Kidney (tissue), 14 donors: ENCODE measurements around the gene PF4V1. TPM values are rescaled to one million over a fixed set of nuclear protein-coding genes. Genes with fewer than 3 reads are reported as not detected.

Experiments used
- DNase-seq, 5 donors: peaks; one replicate each; pipeline ENCODE4 v3.0.0-alpha.2; 2013 to 2020
- FAIRE-seq: peaks from 2 replicates; lab custom pipeline; 2012; peaks lifted over from hg19 to GRCh38; lab: Jason Lieb, UNC
- H3K27ac ChIP-seq, 2 donors: one replicate each; pipeline ENCODE4 v1.7.0; 2013; ENCODE audit warnings: low read depth in 2 of 2, low read length in 2 of 2, inconsistent platforms in 1 of 2
- H3K27me3 ChIP-seq: one replicate; pipeline ENCODE4 v1.7.1; 2013; ENCODE audit warnings: low read length, inconsistent platforms; ENCODE audit not compliant: control insufficient read depth, insufficient read depth
- H3K36me3 ChIP-seq, 3 donors: one replicate each; pipeline versions ENCODE4 v1.7.0 to v1.7.1; 2013; ENCODE audit warnings: low read length in 3 of 3, control low read depth in 1 of 3, inconsistent platforms in 1 of 3; ENCODE audit not compliant: insufficient read depth in 3 of 3, control insufficient read depth in 2 of 3
- H3K4me1 ChIP-seq, 3 donors: one replicate each; pipeline versions ENCODE4 v1.7.0 to v1.7.1; 2013; ENCODE audit warnings: low read length in 3 of 3, inconsistent platforms in 1 of 3, low read depth in 1 of 3; ENCODE audit not compliant: control insufficient read depth in 2 of 3, insufficient read depth in 2 of 3
- H3K4me3 ChIP-seq, 3 donors: one replicate each; pipeline versions ENCODE4 v1.7.0 to v1.8.1; 2013; ENCODE audit warnings: low read length in 3 of 3, control low read depth in 1 of 3, inconsistent platforms in 1 of 3
- H3K9ac ChIP-seq, 3 donors: one replicate each; pipeline versions ENCODE4 v1.7.0 to v1.7.1; 2013; ENCODE audit warnings: low read length in 3 of 3, control low read depth in 1 of 3, inconsistent platforms in 1 of 3
- H3K9me3 ChIP-seq, 3 donors: one replicate each; pipeline versions ENCODE4 v1.7.0 to v1.7.1; 2013; ENCODE audit warnings: low read length in 3 of 3, control low read depth in 1 of 3, inconsistent platforms in 1 of 3; ENCODE audit not compliant: control insufficient read depth in 2 of 3, insufficient read depth in 1 of 3
- intact Hi-C: fragments of 100-400 bp; cut with DNase I; formaldehyde crosslinking; loops from one replicate; pipeline ENCODE4 v1.11.1; 2022
- polyA plus RNA-seq: library from polyadenylated mRNA; stranded (reverse); fragments of 350-450 nt; fragmentation: Illumina TruSeq; extraction: RNeasy Lipid Tissue Mini Kit (QIAGEN cat#74804); gene quantifications from one replicate; pipeline ENCODE4 v1.2.3, GENCODE V29; 2014; ENCODE audit warnings: low read depth, low replicate concordance; ENCODE audit not compliant: insufficient read depth
- total RNA-seq: library from RNA; stranded (reverse); fragmentation: NEBNext Ultra II Directional; extraction: Animal tissue kit (Norgen Biotek cat#: 25700); gene quantifications from one replicate; pipeline ENCODE4 v1.2.1, GENCODE V29; 2021
- TF ChIP-seq, protein P1 (sequence below): IDR thresholded peaks from 3 replicates; pipeline ENCODE4 v1.5.1; 2012; ENCODE audit warnings: mild to moderate bottlenecking, moderate library complexity, borderline replicate concordance; ENCODE audit not compliant: insufficient read depth; ENCODE audit errors: extremely low read depth
- donor health status: control.
- donor health status: control.
- donor health status: control.
- donor health status: control.
- donor health status: control.
- donor health status: DM: yes; HTN: yes; CAD: no.
- donor health status: Normal renal cell carcinoma (clear cell type).

PF4V1 gene
- total and polyA plus RNA-seq, 2 donors from 2014 or later = 1.0 TPM; not detected in 1

DNA sequence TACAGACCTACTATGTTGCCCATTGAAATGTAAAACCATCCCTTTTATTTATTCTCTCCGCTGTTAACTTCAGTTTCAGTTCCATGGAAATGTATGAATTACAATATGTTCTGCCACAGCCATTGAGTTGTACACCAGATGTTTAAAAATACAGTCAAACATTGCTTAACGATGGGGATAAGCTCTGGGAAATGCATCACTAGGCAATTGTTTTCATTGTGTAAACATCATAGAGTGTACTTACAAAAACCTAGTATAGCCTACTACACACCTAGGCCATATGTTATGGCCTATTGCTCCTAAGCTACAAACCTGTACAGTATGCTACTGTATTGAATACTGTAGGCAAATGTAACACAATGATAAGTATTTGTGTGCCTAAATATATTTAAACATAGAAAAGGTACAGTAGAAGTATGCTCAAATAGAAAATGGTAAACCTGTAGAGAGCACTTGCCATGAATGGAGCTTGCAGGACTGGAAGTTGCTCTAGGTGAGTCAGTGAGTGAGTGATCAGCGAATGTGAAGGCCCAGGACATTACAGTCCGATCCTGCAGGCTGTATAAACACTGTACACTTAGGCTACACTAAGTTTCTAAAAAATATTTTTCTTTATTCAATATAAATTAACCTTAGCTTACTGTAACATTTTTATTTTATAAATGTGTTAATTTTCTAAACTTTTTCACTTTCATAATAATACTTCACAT is 2.7 kb upstream of the PF4V1 start:
- no peak for FAIRE-seq

DNA sequence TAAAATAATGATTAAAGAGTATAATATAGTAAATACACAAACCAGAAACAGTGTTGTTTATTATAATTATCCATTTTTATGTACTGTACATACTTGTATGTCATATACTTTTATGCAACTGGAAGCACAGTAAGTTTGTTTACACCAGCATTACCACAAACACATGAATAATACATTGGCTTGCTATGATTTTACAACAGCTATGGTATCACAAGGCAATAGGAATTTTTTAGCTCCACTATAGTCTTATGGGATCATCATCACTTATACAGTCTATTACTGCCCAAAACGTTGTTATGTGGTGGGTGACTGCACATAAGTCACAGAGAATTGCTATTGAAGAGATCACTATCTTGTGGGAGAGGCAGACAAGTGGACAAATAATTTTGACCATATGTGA is 1.8 kb upstream of the PF4V1 start:
- DNase-seq (no peak), FAIRE-seq (no peak)
- Histone ChIP-seq H3K9me3 (no peaks in the 10 kb centered on the region), H3K27me3 (no peaks in the 10 kb centered on the region), H3K9ac (no peak overlapping the region), H3K4me1 (peaks cover 0 to 5% (median 0%) of the 10 kb centered on the region in 3 donors), H3K4me3 (no peak overlapping the region), H3K36me3 (no peaks in the 10 kb centered on the region), H3K27ac (no peak overlapping the region)
- intact Hi-C loops = no loop called here
- TF ChIP-seq, protein P1, sequence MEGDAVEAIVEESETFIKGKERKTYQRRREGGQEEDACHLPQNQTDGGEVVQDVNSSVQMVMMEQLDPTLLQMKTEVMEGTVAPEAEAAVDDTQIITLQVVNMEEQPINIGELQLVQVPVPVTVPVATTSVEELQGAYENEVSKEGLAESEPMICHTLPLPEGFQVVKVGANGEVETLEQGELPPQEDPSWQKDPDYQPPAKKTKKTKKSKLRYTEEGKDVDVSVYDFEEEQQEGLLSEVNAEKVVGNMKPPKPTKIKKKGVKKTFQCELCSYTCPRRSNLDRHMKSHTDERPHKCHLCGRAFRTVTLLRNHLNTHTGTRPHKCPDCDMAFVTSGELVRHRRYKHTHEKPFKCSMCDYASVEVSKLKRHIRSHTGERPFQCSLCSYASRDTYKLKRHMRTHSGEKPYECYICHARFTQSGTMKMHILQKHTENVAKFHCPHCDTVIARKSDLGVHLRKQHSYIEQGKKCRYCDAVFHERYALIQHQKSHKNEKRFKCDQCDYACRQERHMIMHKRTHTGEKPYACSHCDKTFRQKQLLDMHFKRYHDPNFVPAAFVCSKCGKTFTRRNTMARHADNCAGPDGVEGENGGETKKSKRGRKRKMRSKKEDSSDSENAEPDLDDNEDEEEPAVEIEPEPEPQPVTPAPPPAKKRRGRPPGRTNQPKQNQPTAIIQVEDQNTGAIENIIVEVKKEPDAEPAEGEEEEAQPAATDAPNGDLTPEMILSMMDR = no peak

More for the DNA sequence above, 2.7 kb upstream of the PF4V1 start:
- Histone ChIP-seq H3K9me3 (no peaks in the 10 kb centered on the region), H3K27ac (no peak overlapping the region), H3K36me3 (no peaks in the 10 kb centered on the region), H3K9ac (no peak overlapping the region), H3K4me1 (peaks cover 0 to 5% (median 0%) of the 10 kb centered on the region in 3 donors), H3K27me3 (no peaks in the 10 kb centered on the region), H3K4me3 (no peak overlapping the region)
- intact Hi-C loops = no loop called here
- no peak for DNase-seq
- TF ChIP-seq, protein P1 = no peak

DNA sequence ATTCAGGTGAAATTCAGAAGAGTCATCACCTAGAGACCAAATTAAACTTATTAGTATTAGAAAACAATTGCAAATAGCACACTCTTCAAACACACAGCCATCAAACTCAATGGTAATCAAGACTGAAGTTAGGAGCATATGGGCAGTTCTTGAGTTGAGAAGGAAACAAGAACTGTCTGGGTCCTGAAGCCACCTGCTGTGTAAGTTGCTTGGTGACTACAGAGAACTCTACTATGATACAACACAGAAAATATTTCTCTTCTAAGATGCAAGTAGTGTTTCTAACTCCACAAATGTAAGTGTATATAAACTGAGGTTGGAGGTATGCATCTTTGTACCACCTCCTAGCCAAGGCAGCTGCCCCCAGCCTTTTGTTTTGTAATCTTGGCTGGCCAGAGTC is 325 bp upstream of the PF4V1 start:
- Histone ChIP-seq H3K27ac (no peak overlapping the region), H3K27me3 (no peaks in the 10 kb centered on the region), H3K4me3 (peak overlapping the region in 1 of 3 donors; percentile 27), H3K9ac (no peak overlapping the region), H3K9me3 (peaks cover 0 to 6% (median 0%) of the 10 kb centered on the region in 3 donors), H3K4me1 (peaks cover 0 to 5% (median 0%) of the 10 kb centered on the region in 3 donors), H3K36me3 (no peaks in the 10 kb centered on the region)
- intact Hi-C loops = no loop called here
- no peak for DNase-seq
- FAIRE-seq = no peak
- TF ChIP-seq, protein P1 = no peak
